GM12892 (cell line): ENCODE data around the gene CFAP61.

ENCODE experiments used
- POLR2A ChIP-seq: IDR thresholded peaks from 2 replicates; pipeline ENCODE4 v1.6.1; 2011; ENCODE audit warnings: low read depth, low read length, control low read depth
- POLR2AphosphoS5 ChIP-seq: IDR thresholded peaks from 2 replicates; pipeline ENCODE4 v1.6.1; 2011; ENCODE audit warnings: low read depth, low read length, control low read depth

DNA sequence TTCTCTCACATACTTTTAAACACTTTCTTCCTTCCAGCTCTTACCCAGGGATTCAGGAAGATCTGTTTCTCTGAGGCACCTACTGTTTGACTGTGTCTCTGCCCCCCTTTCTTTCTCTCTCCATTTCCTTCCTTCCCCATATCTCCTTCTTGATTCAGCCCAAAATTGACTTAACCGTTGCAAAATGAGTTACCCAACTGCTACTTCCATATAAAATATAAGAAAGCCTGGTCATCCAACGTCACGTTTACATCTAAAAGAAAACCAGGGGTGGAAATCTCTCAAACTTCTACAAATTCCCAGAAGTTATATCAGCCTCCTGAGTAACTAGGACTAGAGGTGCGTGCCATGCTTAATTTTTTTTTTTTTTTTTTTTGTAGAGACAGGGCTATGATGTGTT, 220.4 kb downstream of the CFAP61 start:
- TF ChIP-seq POLR2A (no peak), POLR2AphosphoS5 (no peak)
